ENCODE measurements around the gene AGPAT3. TPM values are rescaled to one million over a fixed set of nuclear protein-coding genes. Genes with fewer than 3 reads are reported as not detected.
A peak's percentile ranks its signal among the peaks of the same experiment; 100 is the strongest.

The AGPAT3 gene
- total RNA-seq, 1 experiment from 2014 or later: 9.2 TPM

GRCh38 chr21:43880111-43880985 is 15.3 kb downstream of the AGPAT3 start:
- peak; percentile 50 for DNase-seq
- Histone ChIP-seq H3K4me3 (ENCODE audit: insufficient read depth, low read depth, low read length) (no peak overlapping the region), H3K36me3 (replicated peaks; ENCODE audit: control insufficient read depth, insufficient read depth, low read length) (no peaks in the 10 kb centered on the region), H3K27me3 (ENCODE audit: control insufficient read depth, insufficient read depth, low read length) (no peaks in the 10 kb centered on the region)

- Histone ChIP-seq H3K27me3 (ENCODE audit: control insufficient read depth, insufficient read depth, low read length) (no peaks in the 10 kb centered on the region), H3K36me3 (replicated peaks; ENCODE audit: control insufficient read depth, insufficient read depth, low read length) (no peaks in the 10 kb centered on the region), H3K4me3 (ENCODE audit: insufficient read depth, low read depth, low read length) (no peak overlapping the region)
- DNase-seq: no peak
Observed at GRCh38 chr21:43881283-43881682, 16.3 kb downstream of the AGPAT3 start.

DNA sequence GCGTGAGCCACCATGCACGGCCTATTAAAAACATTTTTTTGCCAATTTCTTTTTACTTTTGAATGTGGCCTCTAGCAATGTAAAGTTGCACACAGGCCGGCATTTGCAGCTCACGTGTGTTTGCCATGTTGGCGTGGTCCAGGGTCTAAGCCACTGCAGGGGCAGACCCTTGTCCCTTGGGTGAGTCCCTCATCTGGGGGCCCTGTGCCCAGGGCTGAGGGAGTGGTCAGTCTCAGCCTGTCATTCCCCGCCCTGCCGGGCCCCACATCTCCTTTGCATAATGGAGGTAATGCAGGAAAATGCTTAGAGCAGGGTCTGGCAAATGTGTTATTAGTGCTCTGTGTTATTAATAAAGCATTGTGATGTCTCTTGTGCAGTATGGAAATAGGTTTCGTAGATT is 16.9 kb downstream of the AGPAT3 start:
- H3K36me3 ChIP-seq (replicated peaks; ENCODE audit: control insufficient read depth, insufficient read depth, low read length): no peaks in the 10 kb centered on the region
- DNase-seq: no peak
- H3K4me3 ChIP-seq (ENCODE audit: insufficient read depth, low read depth, low read length): no peak overlapping the region
- H3K27me3 ChIP-seq (ENCODE audit: control insufficient read depth, insufficient read depth, low read length): no peaks in the 10 kb centered on the region

GRCh38 chr21:43882952-43883545 is 18.0 kb downstream of the AGPAT3 start:
- no peaks in the 10 kb centered on the region for H3K36me3 ChIP-seq (replicated peaks; ENCODE audit: control insufficient read depth, insufficient read depth, low read length)
- no peaks in the 10 kb centered on the region for H3K27me3 ChIP-seq (ENCODE audit: control insufficient read depth, insufficient read depth, low read length)
- no peak overlapping the region for H3K4me3 ChIP-seq (ENCODE audit: insufficient read depth, low read depth, low read length)
- no peak for DNase-seq

DNA sequence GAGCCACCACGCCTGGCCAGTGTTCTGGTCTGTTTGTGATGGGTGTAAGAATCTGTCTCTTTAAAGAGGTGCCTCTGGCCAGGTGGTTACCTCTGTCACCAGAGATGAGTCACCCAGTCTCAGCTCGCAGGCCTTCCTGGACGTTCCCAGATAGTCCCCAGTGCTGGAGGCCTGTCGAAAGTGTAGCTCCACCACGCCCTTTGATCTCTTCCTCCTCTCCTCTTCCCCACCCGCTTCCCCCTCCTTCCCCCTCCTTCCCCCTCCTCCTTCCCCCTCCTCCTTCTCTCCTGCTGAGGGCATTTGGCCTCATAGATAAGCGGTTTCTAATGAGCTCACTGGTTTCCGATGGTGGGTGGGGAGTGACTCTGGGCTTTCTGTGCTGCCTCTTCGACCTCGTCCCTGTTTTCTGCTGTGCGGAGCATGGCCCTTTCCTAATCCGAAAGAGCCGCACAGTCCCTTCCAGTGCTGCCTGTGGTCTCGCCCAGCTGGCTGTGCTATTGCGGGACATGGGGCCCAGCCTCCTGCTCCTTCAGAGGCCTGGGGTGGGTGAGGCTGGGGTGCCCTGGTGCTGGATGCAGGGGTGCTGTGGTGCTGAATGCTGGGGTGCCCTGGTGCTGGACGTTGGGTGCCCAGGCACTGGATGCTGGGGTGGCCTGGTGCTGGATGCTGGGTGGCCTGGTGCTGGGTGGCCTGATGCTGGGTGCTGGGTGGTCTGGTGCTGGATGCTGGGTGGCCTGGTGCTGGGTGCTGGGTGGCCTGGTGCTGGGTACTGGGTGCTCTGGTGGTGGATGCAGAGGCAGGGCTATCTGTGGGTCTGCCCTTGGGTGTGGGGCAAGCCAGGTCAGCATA is 19.2 kb downstream of the AGPAT3 start:
- Histone ChIP-seq H3K4me3 (ENCODE audit: insufficient read depth, low read depth, low read length) (no peak overlapping the region), H3K27me3 (ENCODE audit: control insufficient read depth, insufficient read depth, low read length) (no peaks in the 10 kb centered on the region), H3K36me3 (replicated peaks; ENCODE audit: control insufficient read depth, insufficient read depth, low read length) (no peaks in the 10 kb centered on the region)
- peak; percentile 68 for DNase-seq

DNA sequence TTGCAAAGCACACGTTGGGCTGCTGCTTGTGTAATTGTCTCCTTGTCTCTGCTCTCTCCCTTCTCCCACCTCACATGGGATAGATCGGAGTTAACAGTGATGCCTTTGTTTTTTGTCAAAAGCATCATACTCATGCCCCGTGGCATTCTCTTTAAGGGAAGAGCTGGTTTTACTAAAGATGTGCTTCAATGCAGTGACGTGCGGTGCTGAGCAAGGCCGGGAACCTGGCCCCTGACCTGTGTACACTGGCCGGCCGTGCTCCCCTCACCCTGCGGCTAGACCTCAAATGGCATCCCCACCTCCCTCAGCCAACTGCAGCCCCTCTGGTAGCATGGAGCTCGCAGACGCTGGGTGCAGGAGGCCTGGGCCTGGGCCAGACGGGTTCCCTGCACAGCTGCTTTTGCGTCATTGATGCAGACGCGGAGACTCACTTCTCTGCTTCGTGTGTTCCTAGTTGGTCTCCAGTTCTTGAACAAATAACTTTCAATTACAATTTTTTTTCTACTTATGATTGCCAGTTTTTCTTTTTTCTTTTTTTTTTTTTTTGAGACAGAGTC is 19.9 kb downstream of the AGPAT3 start:
- peak; percentile 49 for DNase-seq
- no peak overlapping the region for H3K4me3 ChIP-seq (ENCODE audit: insufficient read depth, low read depth, low read length)
- no peaks in the 10 kb centered on the region for H3K27me3 ChIP-seq (ENCODE audit: control insufficient read depth, insufficient read depth, low read length)
- no peaks in the 10 kb centered on the region for H3K36me3 ChIP-seq (replicated peaks; ENCODE audit: control insufficient read depth, insufficient read depth, low read length)

DNA sequence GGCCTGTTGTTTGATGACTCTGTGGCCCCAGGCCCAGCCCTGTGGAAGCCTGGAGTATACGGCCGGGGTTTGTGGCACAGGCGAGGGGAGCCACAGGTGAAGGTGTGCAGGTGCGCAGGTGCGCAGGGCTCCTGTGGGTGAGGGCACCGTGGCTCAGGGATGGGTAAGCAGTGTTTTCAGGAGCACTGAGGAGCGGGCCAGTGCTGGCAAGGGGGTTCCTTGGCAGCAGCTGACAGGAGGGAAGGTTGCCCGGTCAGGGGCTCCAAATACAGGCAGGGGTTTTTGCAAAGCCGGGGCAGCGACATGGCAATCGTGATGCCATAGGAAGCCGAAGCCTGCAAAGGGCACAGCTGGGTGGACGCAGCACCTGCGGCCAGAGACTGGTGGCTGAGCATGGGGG is 20.7 kb downstream of the AGPAT3 start:
- H3K36me3 ChIP-seq (replicated peaks; ENCODE audit: control insufficient read depth, insufficient read depth, low read length): no peaks in the 10 kb centered on the region
- no peaks in the 10 kb centered on the region for H3K27me3 ChIP-seq (ENCODE audit: control insufficient read depth, insufficient read depth, low read length)
- no peak overlapping the region for H3K4me3 ChIP-seq (ENCODE audit: insufficient read depth, low read depth, low read length)
- DNase-seq: no peak

DNA sequence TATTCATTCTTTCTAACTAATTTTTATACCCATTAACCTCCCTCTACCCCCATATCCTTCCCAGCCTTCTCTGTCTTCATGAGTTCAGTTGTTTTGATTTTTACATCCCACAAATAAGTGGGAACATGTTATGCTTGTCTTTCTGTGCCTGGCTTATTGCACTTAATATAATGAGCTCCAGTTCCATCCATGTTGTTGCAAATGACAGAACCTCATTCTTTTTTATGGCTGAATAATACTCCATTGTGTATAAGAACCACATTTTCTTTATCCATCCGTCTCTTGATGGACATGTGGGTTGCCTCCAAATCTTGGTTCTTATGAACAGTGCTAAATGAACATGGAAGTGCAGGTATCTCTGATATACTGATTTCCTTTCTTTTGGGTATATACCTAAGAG is 21.5 kb downstream of the AGPAT3 start:
- Histone ChIP-seq H3K27me3 (ENCODE audit: control insufficient read depth, insufficient read depth, low read length) (no peaks in the 10 kb centered on the region), H3K36me3 (replicated peaks; ENCODE audit: control insufficient read depth, insufficient read depth, low read length) (no peaks in the 10 kb centered on the region), H3K4me3 (ENCODE audit: insufficient read depth, low read depth, low read length) (no peak overlapping the region)
- no peak for DNase-seq

DNA sequence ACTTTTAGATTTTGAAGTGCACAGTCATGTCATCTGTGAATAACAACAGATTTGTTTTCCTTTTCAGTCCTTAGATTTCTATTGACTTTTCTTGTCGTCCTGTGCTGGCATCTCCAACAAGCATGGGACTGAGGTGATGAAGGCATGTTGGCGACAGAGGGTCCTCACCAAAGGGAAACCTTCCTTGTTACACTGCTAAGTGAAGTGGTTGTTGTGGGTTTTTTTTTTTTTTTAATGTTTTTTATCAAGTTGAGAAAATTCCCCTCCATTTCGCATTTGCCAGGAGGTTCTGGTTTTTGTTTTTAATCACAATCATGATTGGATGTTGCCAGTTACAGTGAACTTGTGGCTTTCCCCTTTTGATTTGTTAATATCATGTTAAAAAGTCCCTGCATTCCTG is 24.0 kb downstream of the AGPAT3 start:
- Histone ChIP-seq H3K36me3 (replicated peaks; ENCODE audit: control insufficient read depth, insufficient read depth, low read length) (no peaks in the 10 kb centered on the region), H3K4me3 (ENCODE audit: insufficient read depth, low read depth, low read length) (no peak overlapping the region), H3K27me3 (ENCODE audit: control insufficient read depth, insufficient read depth, low read length) (no peaks in the 10 kb centered on the region)
- no peak for DNase-seq

- Histone ChIP-seq H3K36me3 (replicated peaks; ENCODE audit: control insufficient read depth, insufficient read depth, low read length) (no peaks in the 10 kb centered on the region), H3K4me3 (ENCODE audit: insufficient read depth, low read depth, low read length) (no peak overlapping the region), H3K27me3 (ENCODE audit: control insufficient read depth, insufficient read depth, low read length) (no peaks in the 10 kb centered on the region)
- peak; percentile 77 for DNase-seq
Observed at GRCh38 chr21:43890042-43890441, 25.0 kb downstream of the AGPAT3 start.

DNA sequence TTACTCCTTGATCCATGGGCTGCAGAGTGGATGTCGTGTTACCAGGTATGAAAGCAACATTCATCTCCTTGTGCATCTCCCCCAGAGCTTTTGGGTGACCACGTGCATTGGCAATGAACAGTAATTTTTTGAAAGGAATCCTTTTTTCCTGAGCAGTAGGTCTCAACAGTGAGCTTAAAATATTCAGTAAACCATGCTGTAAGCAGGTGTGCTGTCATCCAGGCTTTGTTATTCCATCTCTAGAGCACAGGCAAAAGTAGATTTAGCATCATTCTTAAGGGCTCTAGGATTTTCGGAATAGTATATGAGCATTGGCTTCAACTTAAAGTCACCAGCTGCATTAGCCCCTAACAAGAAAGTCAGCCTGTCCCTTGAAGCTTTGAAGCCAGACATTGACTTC is 27.3 kb downstream of the AGPAT3 start:
- no peak for DNase-seq
- H3K36me3 ChIP-seq (replicated peaks; ENCODE audit: control insufficient read depth, insufficient read depth, low read length): no peaks in the 10 kb centered on the region
- H3K27me3 ChIP-seq (ENCODE audit: control insufficient read depth, insufficient read depth, low read length): no peaks in the 10 kb centered on the region
- H3K4me3 ChIP-seq (ENCODE audit: insufficient read depth, low read depth, low read length): no peak overlapping the region

DNA sequence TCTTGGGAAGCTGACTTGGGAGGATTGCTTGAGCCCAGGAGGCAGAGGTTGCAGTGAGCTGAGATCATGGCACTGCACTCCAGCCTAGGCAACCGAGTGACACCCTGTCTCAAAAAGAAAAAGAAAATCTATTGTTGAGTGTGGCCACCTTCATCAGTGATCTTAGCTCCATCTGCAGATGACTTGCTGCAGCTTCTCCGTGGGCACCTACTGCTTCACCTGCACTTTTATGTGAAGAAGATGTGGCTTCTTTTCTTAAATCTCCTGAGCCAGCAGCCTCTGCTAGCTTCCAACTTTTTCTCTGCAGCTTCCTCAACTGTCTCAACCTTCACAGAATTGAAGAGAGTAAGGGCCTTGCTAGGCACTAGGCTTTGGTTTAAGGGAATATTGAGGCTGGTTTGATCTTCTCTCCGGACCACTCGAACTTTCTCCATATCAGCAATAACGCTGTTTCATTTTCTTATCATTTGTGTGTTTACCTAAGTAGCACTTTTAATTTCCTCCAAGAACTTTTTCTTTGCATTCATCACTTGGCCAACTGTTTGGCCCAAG is 28.0 kb downstream of the AGPAT3 start:
- Histone ChIP-seq H3K27me3 (ENCODE audit: control insufficient read depth, insufficient read depth, low read length) (no peaks in the 10 kb centered on the region), H3K36me3 (replicated peaks; ENCODE audit: control insufficient read depth, insufficient read depth, low read length) (no peaks in the 10 kb centered on the region), H3K4me3 (ENCODE audit: insufficient read depth, low read depth, low read length) (no peak overlapping the region)
- no peak for DNase-seq

- Histone ChIP-seq H3K36me3 (replicated peaks; ENCODE audit: control insufficient read depth, insufficient read depth, low read length) (no peaks in the 10 kb centered on the region), H3K4me3 (ENCODE audit: insufficient read depth, low read depth, low read length) (no peak overlapping the region), H3K27me3 (ENCODE audit: control insufficient read depth, insufficient read depth, low read length) (no peaks in the 10 kb centered on the region)
- DNase-seq: no peak
Observed at GRCh38 chr21:43893536-43894205, 28.6 kb downstream of the AGPAT3 start.

- Histone ChIP-seq H3K27me3 (ENCODE audit: control insufficient read depth, insufficient read depth, low read length) (no peaks in the 10 kb centered on the region), H3K36me3 (replicated peaks; ENCODE audit: control insufficient read depth, insufficient read depth, low read length) (no peaks in the 10 kb centered on the region), H3K4me3 (ENCODE audit: insufficient read depth, low read depth, low read length) (no peak overlapping the region)
- no peak for DNase-seq
Observed at GRCh38 chr21:43894206-43894577, 29.2 kb downstream of the AGPAT3 start.

Measured in H7 (cell line).